HG02970 (cell line): ENCODE measurements around the gene GRK6.

ENCODE experiments used
- ATAC-seq: cut with Tn5 transposase; IDR thresholded peaks from one replicate; pipeline ENCODE4 v1.9.1; 2021; ENCODE audit warnings: mild to moderate bottlenecking, moderate library complexity, moderate number of reproducible peaks; ENCODE audit not compliant: unreplicated experiment, low FRiP score

GRK6 gene

GRCh38 chr5:177426566-177427210, at the start of gene GRK6:
TSS of gene GRK6 (plus strand) at chr5:177426676. CDS start at chr5:177426846, 170 bp downstream.
- peak; percentile 8 for ATAC-seq

- ATAC-seq = no peak
These were observed 48.4 kb upstream of the GRK6 start for GRCh38 chr5:177377851-177378776.

- ATAC-seq = no peak
These were observed 47.3 kb upstream of the GRK6 start for GRCh38 chr5:177378884-177379883.

GRCh38 chr5:177380805-177381126, 45.7 kb upstream of the GRK6 start:
- no peak for ATAC-seq

GRCh38 chr5:177382423-177383029, 44.0 kb upstream of the GRK6 start:
- ATAC-seq = no peak

- ATAC-seq = no peak
These were observed 43.3 kb upstream of the GRK6 start for GRCh38 chr5:177383181-177383580.

- no peak for ATAC-seq
These were observed 42.3 kb upstream of the GRK6 start, which contains the start of gene SLC34A1 for GRCh38 chr5:177384134-177384533. TSS of gene SLC34A1 (plus strand) at chr5:177384434. CDS start at chr5:177385742, 1,308 bp downstream.

GRCh38 chr5:177385720-177386119, 40.8 kb upstream of the GRK6 start:
- no peak for ATAC-seq

GRCh38 chr5:177386542-177386941, 39.9 kb upstream of the GRK6 start:
- ATAC-seq = no peak

GRCh38 chr5:177387405-177387804, 39.1 kb upstream of the GRK6 start:
- ATAC-seq = no peak

GRCh38 chr5:177388521-177389052, 37.9 kb upstream of the GRK6 start:
- no peak for ATAC-seq

- no peak for ATAC-seq
These were observed 37.0 kb upstream of the GRK6 start for GRCh38 chr5:177389241-177390169.

GRCh38 chr5:177390363-177391300, 35.8 kb upstream of the GRK6 start:
- ATAC-seq = peak; percentile 46

- ATAC-seq = no peak
These were observed 33.7 kb upstream of the GRK6 start for GRCh38 chr5:177392765-177393164.

- no peak for ATAC-seq
These were observed 33.2 kb upstream of the GRK6 start for GRCh38 chr5:177393206-177393765.

- no peak for ATAC-seq
These were observed 32.5 kb upstream of the GRK6 start for GRCh38 chr5:177393990-177394389.

- ATAC-seq = no peak
These were observed 30.4 kb upstream of the GRK6 start for GRCh38 chr5:177396078-177396477.
